HepG2 (cell line): Measurements from ENCODE around the gene ETS1. TPM values are rescaled to one million over a fixed set of nuclear protein-coding genes. Genes with fewer than 3 reads are reported as not detected.

ENCODE experiments used
- ATAC-seq: fragments of 200-7000 bp; cut with Tn5 transposase; 3 replicates; pipeline ENCODE4 v1.9.1; 2020; ENCODE audit warnings: mild to moderate bottlenecking, moderate library complexity
- BruUV-seq: library from RNA; stranded (reverse); fragments of 400-500 nt; replicated peaks from 2 replicates; lab custom pipeline; 2021; lab: Mats Ljungman, UMichigan
- CTCF ChIA-PET: fragments of 300-600 bp; formaldehyde crosslinking; extraction: SDS; loops from one replicate; lab custom pipeline; 2021; ENCODE audit warnings: low total read pairs, inconsistent platforms, low intra/inter-chr PET ratio; lab: Yijun Ruan, JAX
- POLR2A ChIA-PET: fragments of 350-600 bp; sonication (Branson Sonifier 250); formaldehyde crosslinking; loops from one replicate; lab custom pipeline; 2020; ENCODE audit warnings: antibody characterized with exemption, inconsistent platforms; lab: Yijun Ruan, JAX
- DNase-seq: peaks from one replicate; pipeline ENCODE4 v3.0.0-alpha.2; 2015; ENCODE audit warnings: low spot score
- FAIRE-seq: peaks from 3 replicates; lab custom pipeline; 2011; peaks lifted over from hg19 to GRCh38; lab: Jason Lieb, UNC
- H2AFZ ChIP-seq: one replicate; pipeline ENCODE4 v1.6.1; 2011; ENCODE audit warnings: low read length, inconsistent platforms
- H3K27ac ChIP-seq: fragments of 300-600 bp; 3 replicates; pipeline ENCODE4 v1.8.0; 2011; ENCODE audit warnings: mixed run types, mild to moderate bottlenecking, mixed read lengths, low read length, inconsistent platforms; ENCODE audit not compliant: insufficient read depth; ENCODE audit errors: extremely low read length
- H3K27me3 ChIP-seq, 2 experiments: fragments of 200-600 bp in 1 of 2; 2 replicates in 1 of 2; 3 replicates in 1 of 2; pipeline versions ENCODE4 v1.6.0 to v1.8.0; 2011; ENCODE audit warnings: low read length in 2 of 2, mild to moderate bottlenecking in 2 of 2, moderate library complexity in 2 of 2, inconsistent platforms in 1 of 2; ENCODE audit not compliant: insufficient read depth in 2 of 2, control insufficient read depth in 1 of 2
- H3K36me3 ChIP-seq, 2 experiments: fragments of 200-600 bp in 1 of 2; replicated peaks in 1 of 2; 2 replicates in 1 of 2; 3 replicates in 1 of 2; pipeline versions ENCODE4 v1.5.1 to v1.8.0; 2011; ENCODE audit warnings: low read length in 2 of 2, inconsistent platforms in 1 of 2; ENCODE audit not compliant: insufficient read depth in 2 of 2, control insufficient read depth in 1 of 2
- H3K4me1 ChIP-seq: 2 replicates; pipeline ENCODE4 v1.5.1; 2012; ENCODE audit warnings: low read length, inconsistent platforms; ENCODE audit not compliant: insufficient read depth
- H3K4me2 ChIP-seq: 2 replicates; pipeline ENCODE4 v1.6.0; 2011; ENCODE audit warnings: low read depth, low read length, inconsistent platforms
- H3K4me3 ChIP-seq, 3 experiments: fragments of 200-600 bp in 1 of 3; sonication (generic), shearing (Covaris generic) in 1 of 3; replicated peaks in 1 of 3; 2 replicates each; pipeline ENCODE4 v1.5.1; 2011 to 2016; ENCODE audit warnings: low read length in 3 of 3, inconsistent platforms in 2 of 3, low read depth in 2 of 3, mild to moderate bottlenecking in 2 of 3, control low read depth in 1 of 3, mixed read lengths in 1 of 3; ENCODE audit not compliant: insufficient read depth in 1 of 3
- H3K79me2 ChIP-seq: one replicate; pipeline ENCODE4 v1.6.1; 2011; ENCODE audit warnings: low read length, inconsistent platforms; ENCODE audit not compliant: insufficient read depth
- H3K9ac ChIP-seq: 2 replicates; pipeline ENCODE4 v1.6.0; 2011; ENCODE audit warnings: mild to moderate bottlenecking, low read depth, low read length, inconsistent platforms; ENCODE audit not compliant: insufficient read depth
- H3K9me3 ChIP-seq: 2 replicates; pipeline ENCODE4 v1.5.1; 2012; ENCODE audit warnings: mild to moderate bottlenecking, low read length
- H4K20me1 ChIP-seq: 2 replicates; pipeline ENCODE4 v1.6.0; 2011; ENCODE audit warnings: inconsistent platforms, mild to moderate bottlenecking, low read length, moderate library complexity; ENCODE audit not compliant: insufficient read depth
- BRD4 ChIP-seq: sonication (generic); formaldehyde crosslinking; IDR thresholded peaks from 2 replicates; pipeline ENCODE4 v1.4.0; 2020; ENCODE audit warnings: missing genetic modification reagents
- KLF9 ChIP-seq: IDR thresholded peaks from 2 replicates; pipeline ENCODE4 v1.6.1; 2016; ENCODE audit warnings: low read depth
- MYNN ChIP-seq: sonication (generic); formaldehyde crosslinking; IDR thresholded peaks from 2 replicates; pipeline ENCODE4 v1.4.0; 2020; ENCODE audit warnings: mild to moderate bottlenecking, low read depth, missing genetic modification reagents
- ZBTB3 ChIP-seq: sonication (generic); formaldehyde crosslinking; IDR thresholded peaks from 2 replicates; pipeline ENCODE4 v1.4.0; 2020; ENCODE audit warnings: low read depth, mild to moderate bottlenecking, moderate library complexity, missing genetic modification reagents, borderline replicate concordance
- ZNF598 ChIP-seq: sonication (generic); formaldehyde crosslinking; IDR thresholded peaks from 2 replicates; pipeline ENCODE4 v1.5.1; 2020; ENCODE audit warnings: mild to moderate bottlenecking, missing genetic modification reagents, borderline replicate concordance
- WGBS: methylation state at CpG from one replicate; pipeline ENCODE4 v1.1.6; 2017; ENCODE audit warnings: low lambda C conversion rate; 5-methylcytosine and 5-hydroxymethylcytosine counted together
- in situ Hi-C: cut with HindIII; loops from 2 replicates; pipeline ENCODE4 v1.10.0; 2017; ENCODE audit warnings: low pct_unique_long_range_greater_than_20kb; ENCODE audit not compliant: extremely low pct_ligation_motif_present
- intact Hi-C: fragments of 100-400 bp; cut with micrococcal nuclease; formaldehyde crosslinking; loops from one replicate; pipeline ENCODE4 v1.10.0; 2022; ENCODE audit not compliant: unreplicated experiment
- polyA plus RNA-seq, 8 experiments: library from polyadenylated mRNA; depleted of rRNA in 3 of 8; stranded (reverse) in 7 of 8; unstranded in 1 of 8; fragments of >200 nt; fragmentation: Illumina TruSeq in 4 of 8; extraction: Trizol in 4 of 8; gene quantifications; 2 replicates each; pipeline versions ENCODE4 v1.2.1 to v1.2.3, GENCODE V29; 2011 to 2016; ENCODE audit warnings: low read depth in 4 of 8, missing spikeins in 1 of 8, mixed read lengths in 1 of 8; ENCODE audit not compliant: insufficient read depth in 1 of 8
- total RNA-seq, 5 experiments: library from RNA; depleted of rRNA; stranded (reverse); fragments of >200 nt; fragmentation: Illumina TruSeq; extraction: Trizol; gene quantifications; 2 replicates each; pipeline ENCODE4 v1.2.3, GENCODE V29; 2016; ENCODE audit warnings: low read depth in 1 of 5
- TF ChIP-seq, protein P1 (sequence below): sonication (generic); formaldehyde crosslinking; IDR thresholded peaks from 2 replicates; pipeline ENCODE4 v1.4.0; 2020; ENCODE audit warnings: missing genetic modification reagents, mild to moderate bottlenecking, borderline replicate concordance

The ETS1 gene
- total and polyA plus RNA-seq, 2 of the 13 experiments (the other 11 are each of a cell fraction or from before 2014, with no cell fraction given), result 0.18 to 0.34 TPM

GRCh38 chr11:128569291-128569690, 18.1 kb downstream of the ETS1 start (continued):
- TF ChIP-seq, protein P1, sequence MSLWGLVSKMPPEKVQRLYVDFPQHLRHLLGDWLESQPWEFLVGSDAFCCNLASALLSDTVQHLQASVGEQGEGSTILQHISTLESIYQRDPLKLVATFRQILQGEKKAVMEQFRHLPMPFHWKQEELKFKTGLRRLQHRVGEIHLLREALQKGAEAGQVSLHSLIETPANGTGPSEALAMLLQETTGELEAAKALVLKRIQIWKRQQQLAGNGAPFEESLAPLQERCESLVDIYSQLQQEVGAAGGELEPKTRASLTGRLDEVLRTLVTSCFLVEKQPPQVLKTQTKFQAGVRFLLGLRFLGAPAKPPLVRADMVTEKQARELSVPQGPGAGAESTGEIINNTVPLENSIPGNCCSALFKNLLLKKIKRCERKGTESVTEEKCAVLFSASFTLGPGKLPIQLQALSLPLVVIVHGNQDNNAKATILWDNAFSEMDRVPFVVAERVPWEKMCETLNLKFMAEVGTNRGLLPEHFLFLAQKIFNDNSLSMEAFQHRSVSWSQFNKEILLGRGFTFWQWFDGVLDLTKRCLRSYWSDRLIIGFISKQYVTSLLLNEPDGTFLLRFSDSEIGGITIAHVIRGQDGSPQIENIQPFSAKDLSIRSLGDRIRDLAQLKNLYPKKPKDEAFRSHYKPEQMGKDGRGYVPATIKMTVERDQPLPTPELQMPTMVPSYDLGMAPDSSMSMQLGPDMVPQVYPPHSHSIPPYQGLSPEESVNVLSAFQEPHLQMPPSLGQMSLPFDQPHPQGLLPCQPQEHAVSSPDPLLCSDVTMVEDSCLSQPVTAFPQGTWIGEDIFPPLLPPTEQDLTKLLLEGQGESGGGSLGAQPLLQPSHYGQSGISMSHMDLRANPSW (CRISPR knock-in tag), result no peak
- TF ChIP-seq BRD4 (CRISPR knock-in tag), result no peak

DNA sequence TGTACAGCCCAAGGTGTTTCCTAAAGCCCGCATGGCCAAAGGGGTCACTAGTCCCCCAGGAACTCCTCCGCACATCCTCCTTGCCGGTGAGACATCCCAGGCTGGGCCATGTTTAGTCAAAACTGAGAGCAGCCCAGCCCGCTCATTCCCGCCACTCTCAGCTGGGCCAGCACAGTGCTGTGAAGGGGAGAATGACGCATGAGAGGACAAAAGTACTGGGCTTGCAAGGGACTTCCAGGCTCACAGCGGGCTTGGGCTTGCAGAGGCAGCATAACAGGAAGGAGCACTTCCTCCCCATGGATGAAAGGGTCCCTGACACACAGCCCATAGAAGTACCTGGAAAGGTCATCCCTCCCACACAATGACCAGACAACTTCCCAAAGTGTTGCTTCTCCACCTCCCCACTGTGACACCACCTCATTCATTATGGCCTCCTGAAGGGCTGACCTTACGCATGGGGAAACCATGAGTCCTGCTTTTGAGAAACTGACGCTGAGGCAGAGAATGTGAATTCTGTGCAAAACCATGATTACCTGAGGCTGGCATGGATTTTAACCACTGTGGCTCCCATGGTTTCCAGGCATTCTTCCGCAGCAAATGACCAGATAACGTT, 19.1 kb downstream of the ETS1 start:
- H3K9me3 ChIP-seq, result no peaks in the 10 kb centered on the region
- no peaks in the 10 kb centered on the region for H3K36me3 ChIP-seq
- POLR2A ChIA-PET, result no interaction called here
- no peak overlapping the region for H2AFZ ChIP-seq
- WGBS, result 9% methylated on average over 5 of the region's 11 CpGs
- DNase-seq, result no peak
- H3K4me2 ChIP-seq, result no peak overlapping the region
- 0 out of 5 replicates have a peak, but pooled peaks cover 0 to 8% of the 10 kb centered on the region in 2 experiments for H3K27me3 ChIP-seq
- no peak overlapping the region for H3K27ac ChIP-seq
- TF ChIP-seq MYNN (CRISPR knock-in tag) (no peak), KLF9 (no peak), ZBTB3 (no peak), ZNF598 (CRISPR knock-in tag) (no peak)
- H3K4me1 ChIP-seq, result no peaks in the 10 kb centered on the region
- FAIRE-seq, result no peak
- CTCF ChIA-PET, result no interaction called here
- H4K20me1 ChIP-seq, result no peaks in the 10 kb centered on the region
- no peak overlapping the region for H3K4me3 ChIP-seq
- in situ Hi-C loops, result no loop called here
- no TSS peak for BruUV-seq
- no peak; the same call in 2 of the 3 replicates for ATAC-seq
- no peaks in the 10 kb centered on the region for H3K79me2 ChIP-seq
- intact Hi-C loops, result no loop called here
- H3K9ac ChIP-seq, result no peak overlapping the region
